ENCODE results near the gene PJA1. TPM values are rescaled to one million over a fixed set of nuclear protein-coding genes. Genes with fewer than 3 reads are reported as not detected.

The PJA1 gene
- total RNA-seq, 6 experiments from 2014 or later, result 13.3 to 18.9 (median 17.0) TPM

DNA sequence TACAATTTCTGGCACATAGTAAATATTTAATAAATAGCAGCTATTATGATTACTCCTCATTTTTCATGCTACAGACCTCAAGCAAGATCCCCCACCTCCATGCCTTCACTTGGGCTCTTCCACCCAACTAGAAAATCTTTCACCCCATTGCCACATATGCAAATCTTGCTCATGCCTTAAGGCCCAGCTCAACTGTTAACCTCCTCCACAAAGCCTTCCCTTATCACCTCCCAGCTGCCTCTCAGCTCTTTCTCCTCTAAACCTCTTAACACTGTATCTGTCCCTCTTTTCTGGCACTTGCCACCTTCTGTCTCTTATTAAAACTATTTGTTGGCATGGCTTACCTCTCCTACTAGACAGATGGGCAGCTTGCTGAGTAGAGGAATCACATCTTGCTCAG, 51.5 kb downstream of the PJA1 start:
- TF ChIP-seq, protein P1, sequence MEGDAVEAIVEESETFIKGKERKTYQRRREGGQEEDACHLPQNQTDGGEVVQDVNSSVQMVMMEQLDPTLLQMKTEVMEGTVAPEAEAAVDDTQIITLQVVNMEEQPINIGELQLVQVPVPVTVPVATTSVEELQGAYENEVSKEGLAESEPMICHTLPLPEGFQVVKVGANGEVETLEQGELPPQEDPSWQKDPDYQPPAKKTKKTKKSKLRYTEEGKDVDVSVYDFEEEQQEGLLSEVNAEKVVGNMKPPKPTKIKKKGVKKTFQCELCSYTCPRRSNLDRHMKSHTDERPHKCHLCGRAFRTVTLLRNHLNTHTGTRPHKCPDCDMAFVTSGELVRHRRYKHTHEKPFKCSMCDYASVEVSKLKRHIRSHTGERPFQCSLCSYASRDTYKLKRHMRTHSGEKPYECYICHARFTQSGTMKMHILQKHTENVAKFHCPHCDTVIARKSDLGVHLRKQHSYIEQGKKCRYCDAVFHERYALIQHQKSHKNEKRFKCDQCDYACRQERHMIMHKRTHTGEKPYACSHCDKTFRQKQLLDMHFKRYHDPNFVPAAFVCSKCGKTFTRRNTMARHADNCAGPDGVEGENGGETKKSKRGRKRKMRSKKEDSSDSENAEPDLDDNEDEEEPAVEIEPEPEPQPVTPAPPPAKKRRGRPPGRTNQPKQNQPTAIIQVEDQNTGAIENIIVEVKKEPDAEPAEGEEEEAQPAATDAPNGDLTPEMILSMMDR (IDR thresholded peaks at IDR 0.05), result no peak
- peaks cover 5% of the 10 kb centered on the region for H3K27me3 Mint-ChIP-seq (ENCODE audit: insufficient read depth)
- H3K4me3 Mint-ChIP-seq, result no peak overlapping the region
- no peaks in the 10 kb centered on the region for H3K9me3 Mint-ChIP-seq
- no peak for DNase-seq
- no peaks in the 10 kb centered on the region for H3K36me3 Mint-ChIP-seq (ENCODE audit: low read depth)
- H3K4me1 Mint-ChIP-seq (ENCODE audit: low read depth), result peaks cover 13% of the 10 kb centered on the region
- H3K27ac Mint-ChIP-seq, result no peak overlapping the region

Data from HFFc6 (cell line).